Spleen (tissue), 11 donors: ENCODE data around the gene RAC2. TPM values are rescaled to one million over a fixed set of nuclear protein-coding genes. Genes with fewer than 3 reads are reported as not detected.

Experiments used
- DNase-seq: peaks from one replicate; pipeline ENCODE4 v3.0.0-alpha.2; 2020
- H3K27ac ChIP-seq, 8 donors: fragments of 200-600 bp; sonication (generic) in 7 of 8; 1 replicate in 4 of 8; 2 replicates in 4 of 8; pipeline versions ENCODE4 v1.5.0 to v1.8.0; 2016 to 2021; ENCODE audit warnings: inconsistent platforms in 4 of 8, mild to moderate bottlenecking in 4 of 8, moderate library complexity in 1 of 8
- H3K27me3 ChIP-seq, 7 donors: fragments of 200-600 bp; sonication (generic) in 6 of 7; replicated peaks in 1 of 7; 1 replicate in 4 of 7; 2 replicates in 3 of 7; pipeline versions ENCODE4 v1.5.0 to v1.8.0; 2016 to 2021; ENCODE audit warnings: inconsistent platforms in 3 of 7, mild to moderate bottlenecking in 1 of 7
- H3K36me3 ChIP-seq, 6 donors: fragments of 200-600 bp; sonication (generic) in 5 of 6; 1 replicate in 4 of 6; 2 replicates in 2 of 6; pipeline versions ENCODE4 v1.5.0 to v1.8.0; 2016 to 2021; ENCODE audit warnings: inconsistent platforms in 2 of 6
- H3K4me1 ChIP-seq, 6 donors: fragments of 200-600 bp; sonication (generic) in 5 of 6; 1 replicate in 3 of 6; 2 replicates in 3 of 6; pipeline versions ENCODE4 v1.5.0 to v1.8.0; 2016 to 2021; ENCODE audit warnings: inconsistent platforms in 3 of 6
- H3K4me3 ChIP-seq, 8 donors: fragments of 200-600 bp; sonication (generic) in 7 of 8; 1 replicate in 4 of 8; 2 replicates in 4 of 8; pipeline versions ENCODE4 v1.5.0 to v1.8.0; 2016 to 2021; ENCODE audit warnings: inconsistent platforms in 4 of 8, mild to moderate bottlenecking in 4 of 8, moderate library complexity in 2 of 8
- H3K9me3 ChIP-seq, 8 donors: fragments of 200-600 bp; sonication (generic) in 7 of 8; 1 replicate in 4 of 8; 2 replicates in 4 of 8; pipeline versions ENCODE4 v1.5.0 to v1.8.0; 2016 to 2021; ENCODE audit warnings: inconsistent platforms in 4 of 8
- CTCF ChIP-seq, 11 experiments: fragments of 200-600 bp in 7 of 11; fragments of 450-650 bp in 4 of 11; sonication (generic) in 4 of 11; IDR thresholded peaks in 8 of 11; conservative IDR thresholded peaks in 3 of 11; 1 replicate in 7 of 11; 2 replicates in 4 of 11; pipeline versions ENCODE4 v1.4.0 to v1.8.0; 2016 to 2021; ENCODE audit warnings: antibody characterized with exemption in 11 of 11, inconsistent platforms in 4 of 11, mild to moderate bottlenecking in 1 of 11
- POLR2A ChIP-seq, 3 donors: fragments of 450-650 bp; IDR thresholded peaks; one replicate each; pipeline ENCODE4 v1.5.1; 2017; ENCODE audit warnings: antibody characterized with exemption in 3 of 3, mild to moderate bottlenecking in 1 of 3
- POLR2AphosphoS5 ChIP-seq, 3 donors: sonication (generic); formaldehyde crosslinking; IDR thresholded peaks; one replicate each; pipeline ENCODE4 v1.5.1; 2017; ENCODE audit warnings: antibody characterized with exemption in 3 of 3
- WGBS, 5 donors: extraction: QIAGEN DNeasy Blood & Tissue Kit in 3 of 5; methylation state at CpG; one replicate each; pipeline versions ENCODE4 v1.1.5 to v1.1.7; 2013 to 2018; 5-methylcytosine and 5-hydroxymethylcytosine counted together
- intact Hi-C: fragments of 100-400 bp; cut with DNase I; formaldehyde crosslinking; loops from one replicate; pipeline ENCODE4 v1.15.0; 2023; ENCODE audit warnings: low total_unique reads
- polyA plus RNA-seq, 3 donors: library from polyadenylated mRNA; stranded (reverse); fragments of 200-250 nt; gene quantifications; one replicate each; pipeline ENCODE4 v1.2.1, GENCODE V29; 2013
- total RNA-seq, 7 donors: library from RNA; depleted of rRNA in 3 of 7; stranded (reverse); fragments of >200 nt in 3 of 7; fragmentation: NEBNext Ultra II Directional in 4 of 7; extraction: Animal tissue kit (Norgen Biotek cat#: 25700) in 4 of 7; gene quantifications; one replicate each; pipeline versions ENCODE4 v1.1.0 to v1.2.1, GENCODE V29; 2016 to 2021
- donor health status: healthy with polysubstance abuse.
- donor health status: DM: no; HTN: no; CAD: no; lungs with moderate emphysema.
- donor health status: DM: no; HTN: no; CAD: no.
- donor health status: Bipolar disorder and iron deficiency.
- donor health status: healthy.
- donor health status: DM: no; HTN: no; CAD: no.
- donor health status: DM: yes; HTN: yes; CAD: no.

RAC2 gene
- total and polyA plus RNA-seq, 10 donors = 270 to 493 (median 393) TPM

DNA sequence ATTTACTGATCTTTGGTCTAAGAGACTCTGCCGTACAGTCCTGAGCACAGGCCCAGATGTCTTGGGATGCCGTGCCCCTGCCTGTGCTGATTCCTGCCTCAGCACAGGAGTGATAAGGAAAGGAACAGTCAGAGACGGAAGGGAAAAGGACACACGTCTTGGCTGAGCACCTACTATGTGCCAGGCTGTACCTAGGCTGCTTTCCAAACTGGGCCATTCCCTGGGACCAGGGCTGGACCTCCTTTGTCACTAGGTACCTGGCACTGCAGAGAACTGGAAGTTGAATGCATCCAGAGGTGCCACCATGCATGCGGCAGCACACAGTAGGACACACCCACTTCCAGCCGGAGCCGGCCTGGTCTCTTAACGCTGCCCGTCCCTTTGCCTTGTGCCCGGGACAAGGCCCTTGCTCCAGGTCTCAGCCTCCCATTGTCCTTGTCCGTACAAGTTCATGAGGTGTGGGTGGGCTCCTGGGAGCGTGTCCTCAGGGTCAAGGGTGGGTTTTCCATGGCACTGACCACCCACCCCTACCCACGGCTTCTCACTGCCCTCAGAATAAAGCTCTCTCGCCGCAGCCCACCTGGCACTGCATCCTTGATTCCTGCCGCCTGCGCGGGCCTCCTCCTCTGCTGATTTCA is 30.7 kb downstream of the RAC2 start:
- Histone ChIP-seq H3K9me3 (no peaks in the 10 kb centered on the region), H3K27me3 (peaks cover 0 to 13% (median 0%) of the 10 kb centered on the region in 7 donors), H3K4me3 (no peak overlapping the region), H3K36me3 (no peaks in the 10 kb centered on the region), H3K4me1 (peaks cover 0 to 14% (median 8%) of the 10 kb centered on the region in 6 donors), H3K27ac (no peak overlapping the region)
- intact Hi-C loops = no loop called here
- 88 to 96% (median 91%) methylated on average over 18 of the region's 18 CpGs for WGBS, 5 donors
- DNase-seq = peak; percentile 72
- no peak for TF ChIP-seq POLR2A (IDR thresholded peaks at IDR 0.05)
- no peak for TF ChIP-seq CTCF (IDR thresholded peaks at IDR 0.05 in 8 of 11, conservative IDR thresholded peaks at IDR 0.05 in 3 of 11)
- TF ChIP-seq POLR2AphosphoS5 (IDR thresholded peaks at IDR 0.05) = no peak

GRCh38 chr22:37212174-37212906 is 31.7 kb downstream of the RAC2 start, which contains the start of gene SSTR3:
SSTR3 (minus strand) TSS chr22:37212477; CDS start chr22:37207803, 4,674 bp downstream.
- TF ChIP-seq POLR2AphosphoS5 (IDR thresholded peaks at IDR 0.05) = no peak
- TF ChIP-seq POLR2A (IDR thresholded peaks at IDR 0.05) = no peak
- TF ChIP-seq CTCF (IDR thresholded peaks at IDR 0.05 in 8 of 11, conservative IDR thresholded peaks at IDR 0.05 in 3 of 11) = no peak
- DNase-seq = peak; percentile 61
- H3K9me3 ChIP-seq = no peaks in the 10 kb centered on the region
- H3K27me3 ChIP-seq = peaks cover 0 to 13% (median 0%) of the 10 kb centered on the region in 7 donors
- no peaks in the 10 kb centered on the region for H3K36me3 ChIP-seq
- WGBS, 5 donors = 64 to 77% (median 65%) methylated on average over 17 to 23 of the region's 23 CpGs
- intact Hi-C loops = no loop called here
- no peak within 1 kb of the TSS for H3K4me3 ChIP-seq
- peaks cover 0 to 4% (median 0%) of the 10 kb centered on the region in 6 donors for H3K4me1 ChIP-seq
- H3K27ac ChIP-seq = no peak within 1 kb of the TSS

DNA sequence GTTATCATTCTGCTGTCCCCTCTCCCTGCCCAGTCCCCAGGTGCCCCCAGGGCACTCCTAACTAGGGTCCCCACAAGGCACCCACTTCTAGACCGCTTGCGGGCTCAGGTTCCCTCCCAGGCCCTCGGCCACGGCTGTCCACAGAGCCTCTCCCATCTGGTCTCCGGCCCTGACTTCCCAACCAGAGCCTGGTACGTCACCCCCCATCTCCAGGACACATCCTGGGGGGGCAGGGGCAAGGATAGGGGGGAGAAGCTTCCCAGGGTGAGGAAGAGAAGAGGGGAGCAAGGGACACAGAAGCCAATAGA is 32.2 kb downstream of the RAC2 start:
- no peaks in the 10 kb centered on the region for H3K36me3 ChIP-seq
- H3K4me3 ChIP-seq = no peak overlapping the region
- no peaks in the 10 kb centered on the region for H3K9me3 ChIP-seq
- DNase-seq = no peak
- no peak for TF ChIP-seq CTCF (IDR thresholded peaks at IDR 0.05 in 8 of 11, conservative IDR thresholded peaks at IDR 0.05 in 3 of 11)
- no peak for TF ChIP-seq POLR2A (IDR thresholded peaks at IDR 0.05)
- TF ChIP-seq POLR2AphosphoS5 (IDR thresholded peaks at IDR 0.05) = no peak
- intact Hi-C loops = no loop called here
- peaks cover 0 to 3% (median 0%) of the 10 kb centered on the region in 6 donors for H3K4me1 ChIP-seq
- peaks cover 0 to 13% (median 0%) of the 10 kb centered on the region in 7 donors for H3K27me3 ChIP-seq
- 80 to 97% (median 83%) methylated on average over 6 of the region's 6 CpGs for WGBS, 5 donors
- no peak overlapping the region for H3K27ac ChIP-seq
